ENCODE data around the gene NQO2.

Gene NQO2

GRCh38 chr6:3031857-3032640, 32.4 kb downstream of the NQO2 start:
- no peak overlapping the region for H3K4me3 ChIP-seq (replicated peaks in 1 of 2; ENCODE audit: low read depth in 2 of 2, low read length in 2 of 2)
- TF ChIP-seq, protein P1, sequence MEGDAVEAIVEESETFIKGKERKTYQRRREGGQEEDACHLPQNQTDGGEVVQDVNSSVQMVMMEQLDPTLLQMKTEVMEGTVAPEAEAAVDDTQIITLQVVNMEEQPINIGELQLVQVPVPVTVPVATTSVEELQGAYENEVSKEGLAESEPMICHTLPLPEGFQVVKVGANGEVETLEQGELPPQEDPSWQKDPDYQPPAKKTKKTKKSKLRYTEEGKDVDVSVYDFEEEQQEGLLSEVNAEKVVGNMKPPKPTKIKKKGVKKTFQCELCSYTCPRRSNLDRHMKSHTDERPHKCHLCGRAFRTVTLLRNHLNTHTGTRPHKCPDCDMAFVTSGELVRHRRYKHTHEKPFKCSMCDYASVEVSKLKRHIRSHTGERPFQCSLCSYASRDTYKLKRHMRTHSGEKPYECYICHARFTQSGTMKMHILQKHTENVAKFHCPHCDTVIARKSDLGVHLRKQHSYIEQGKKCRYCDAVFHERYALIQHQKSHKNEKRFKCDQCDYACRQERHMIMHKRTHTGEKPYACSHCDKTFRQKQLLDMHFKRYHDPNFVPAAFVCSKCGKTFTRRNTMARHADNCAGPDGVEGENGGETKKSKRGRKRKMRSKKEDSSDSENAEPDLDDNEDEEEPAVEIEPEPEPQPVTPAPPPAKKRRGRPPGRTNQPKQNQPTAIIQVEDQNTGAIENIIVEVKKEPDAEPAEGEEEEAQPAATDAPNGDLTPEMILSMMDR (IDR thresholded peaks at IDR 0.05; ENCODE audit: low read depth, low read length), result no peak
- no peak for DNase-seq (ENCODE audit: low read depth in 2 of 2)

GRCh38 chr6:3032986-3033385, 33.3 kb downstream of the NQO2 start:
- no peak overlapping the region for H3K4me3 ChIP-seq (replicated peaks in 1 of 2; ENCODE audit: low read depth in 2 of 2, low read length in 2 of 2)

DNA sequence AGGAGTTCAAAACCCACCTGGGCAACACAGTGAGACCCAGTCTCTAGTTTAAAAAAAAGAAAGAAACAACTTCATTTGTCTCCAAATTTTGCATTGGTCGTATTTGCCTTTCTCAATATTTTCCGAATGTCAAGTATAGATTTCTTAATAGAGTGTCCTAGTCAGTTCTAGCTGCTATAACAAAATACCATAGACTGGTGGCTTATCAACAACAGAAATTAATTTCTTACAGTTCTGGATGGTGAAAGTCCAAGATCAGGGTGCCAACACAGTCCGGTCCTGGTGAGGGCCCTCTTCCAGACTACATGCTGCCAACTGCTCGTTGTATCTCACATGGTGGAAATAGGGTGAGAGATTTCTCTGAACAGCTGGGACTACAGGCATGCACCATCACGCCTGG, 34.0 kb downstream of the NQO2 start:
- DNase-seq (ENCODE audit: low read depth in 2 of 2), result no peak
- H3K4me3 ChIP-seq (replicated peaks in 1 of 2; ENCODE audit: low read depth in 2 of 2, low read length in 2 of 2), result no peak overlapping the region
- TF ChIP-seq, protein P1 (IDR thresholded peaks at IDR 0.05; ENCODE audit: low read depth, low read length), result no peak

More at GRCh38 chr6:3032986-3033385, 33.3 kb downstream of the NQO2 start:
- TF ChIP-seq, protein P1 (IDR thresholded peaks at IDR 0.05; ENCODE audit: low read depth, low read length), result no peak
- peak in 1 of 2 donors; percentile 69 for DNase-seq (ENCODE audit: low read depth in 2 of 2)

GRCh38 chr6:3035397-3035796, 35.7 kb downstream of the NQO2 start:
- TF ChIP-seq, protein P1 (IDR thresholded peaks at IDR 0.05; ENCODE audit: low read depth, low read length), result no peak
- no peak for DNase-seq (ENCODE audit: low read depth in 2 of 2)
- no peak overlapping the region for H3K4me3 ChIP-seq (replicated peaks in 1 of 2; ENCODE audit: low read depth in 2 of 2, low read length in 2 of 2)

GRCh38 chr6:3036861-3037637, 37.4 kb downstream of the NQO2 start:
- TF ChIP-seq, protein P1 (IDR thresholded peaks at IDR 0.05; ENCODE audit: low read depth, low read length), result no peak
- no peak overlapping the region for H3K4me3 ChIP-seq (replicated peaks in 1 of 2; ENCODE audit: low read depth in 2 of 2, low read length in 2 of 2)
- DNase-seq (ENCODE audit: low read depth in 2 of 2), result no peak

GRCh38 chr6:3037638-3038365, 38.1 kb downstream of the NQO2 start:
- TF ChIP-seq, protein P1 (IDR thresholded peaks at IDR 0.05; ENCODE audit: low read depth, low read length), result no peak
- no peak for DNase-seq (ENCODE audit: low read depth in 2 of 2)
- no peak overlapping the region for H3K4me3 ChIP-seq (replicated peaks in 1 of 2; ENCODE audit: low read depth in 2 of 2, low read length in 2 of 2)

All from cardiac fibroblast (primary cell).